ENCODE results near the gene NASP. TPM values are rescaled to one million over a fixed set of nuclear protein-coding genes. Genes with fewer than 3 reads are reported as not detected.

The NASP gene
- total and polyA plus RNA-seq, 2 of the 13 experiments (the other 11 are each of a cell fraction or from before 2014, with no cell fraction given), result 132 to 256 TPM

GRCh38 chr1:45550401-45551351, 33.2 kb upstream of the NASP start, which contains the start of gene AKR1A1 (continued):
- TF ChIP-seq, protein P1, sequence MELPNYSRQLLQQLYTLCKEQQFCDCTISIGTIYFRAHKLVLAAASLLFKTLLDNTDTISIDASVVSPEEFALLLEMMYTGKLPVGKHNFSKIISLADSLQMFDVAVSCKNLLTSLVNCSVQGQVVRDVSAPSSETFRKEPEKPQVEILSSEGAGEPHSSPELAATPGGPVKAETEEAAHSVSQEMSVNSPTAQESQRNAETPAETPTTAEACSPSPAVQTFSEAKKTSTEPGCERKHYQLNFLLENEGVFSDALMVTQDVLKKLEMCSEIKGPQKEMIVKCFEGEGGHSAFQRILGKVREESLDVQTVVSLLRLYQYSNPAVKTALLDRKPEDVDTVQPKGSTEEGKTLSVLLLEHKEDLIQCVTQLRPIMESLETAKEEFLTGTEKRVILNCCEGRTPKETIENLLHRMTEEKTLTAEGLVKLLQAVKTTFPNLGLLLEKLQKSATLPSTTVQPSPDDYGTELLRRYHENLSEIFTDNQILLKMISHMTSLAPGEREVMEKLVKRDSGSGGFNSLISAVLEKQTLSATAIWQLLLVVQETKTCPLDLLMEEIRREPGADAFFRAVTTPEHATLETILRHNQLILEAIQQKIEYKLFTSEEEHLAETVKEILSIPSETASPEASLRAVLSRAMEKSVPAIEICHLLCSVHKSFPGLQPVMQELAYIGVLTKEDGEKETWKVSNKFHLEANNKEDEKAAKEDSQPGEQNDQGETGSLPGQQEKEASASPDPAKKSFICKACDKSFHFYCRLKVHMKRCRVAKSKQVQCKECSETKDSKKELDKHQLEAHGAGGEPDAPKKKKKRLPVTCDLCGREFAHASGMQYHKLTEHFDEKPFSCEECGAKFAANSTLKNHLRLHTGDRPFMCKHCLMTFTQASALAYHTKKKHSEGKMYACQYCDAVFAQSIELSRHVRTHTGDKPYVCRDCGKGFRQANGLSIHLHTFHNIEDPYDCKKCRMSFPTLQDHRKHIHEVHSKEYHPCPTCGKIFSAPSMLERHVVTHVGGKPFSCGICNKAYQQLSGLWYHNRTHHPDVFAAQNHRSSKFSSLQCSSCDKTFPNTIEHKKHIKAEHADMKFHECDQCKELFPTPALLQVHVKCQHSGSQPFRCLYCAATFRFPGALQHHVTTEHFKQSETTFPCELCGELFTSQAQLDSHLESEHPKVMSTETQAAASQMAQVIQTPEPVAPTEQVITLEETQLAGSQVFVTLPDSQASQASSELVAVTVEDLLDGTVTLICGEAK (IDR thresholded peaks at IDR 0.05), result no peak
- TF ChIP-seq, protein P1 (CRISPR knock-in tag; IDR thresholded peaks at IDR 0.05), result peak; percentile 90
- TF ChIP-seq CHD2 (IDR thresholded peaks at IDR 0.05; ENCODE audit: low read depth, low read length) (no peak), ZNF609 (CRISPR knock-in tag; IDR thresholded peaks at IDR 0.05; ENCODE audit: borderline replicate concordance) (peak; percentile 61), GATA4 (IDR thresholded peaks at IDR 0.05; ENCODE audit: borderline replicate concordance, low read depth) (peak; percentile 74), KLF6 (CRISPR knock-in tag; IDR thresholded peaks at IDR 0.05) (peak; percentile 86; the same call in 1 of the 2 replicates), KLF12 (CRISPR knock-in tag; IDR thresholded peaks at IDR 0.05; ENCODE audit: borderline replicate concordance) (0 out of 2 replicates have a peak, but pooled peaks have one; percentile 68), HMG20A (CRISPR knock-in tag; IDR thresholded peaks at IDR 0.05; ENCODE audit: borderline replicate concordance) (no peak), ZNF577 (CRISPR knock-in tag; IDR thresholded peaks at IDR 0.05; ENCODE audit: borderline replicate concordance, low read depth) (no peak)
- TF ChIP-seq, protein P2, sequence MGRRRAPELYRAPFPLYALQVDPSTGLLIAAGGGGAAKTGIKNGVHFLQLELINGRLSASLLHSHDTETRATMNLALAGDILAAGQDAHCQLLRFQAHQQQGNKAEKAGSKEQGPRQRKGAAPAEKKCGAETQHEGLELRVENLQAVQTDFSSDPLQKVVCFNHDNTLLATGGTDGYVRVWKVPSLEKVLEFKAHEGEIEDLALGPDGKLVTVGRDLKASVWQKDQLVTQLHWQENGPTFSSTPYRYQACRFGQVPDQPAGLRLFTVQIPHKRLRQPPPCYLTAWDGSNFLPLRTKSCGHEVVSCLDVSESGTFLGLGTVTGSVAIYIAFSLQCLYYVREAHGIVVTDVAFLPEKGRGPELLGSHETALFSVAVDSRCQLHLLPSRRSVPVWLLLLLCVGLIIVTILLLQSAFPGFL (CRISPR knock-in tag; IDR thresholded peaks at IDR 0.05), result no peak

Data from HepG2 (cell line).